ENCODE data around the gene SDK2.
"Not testable (repeated sequence)": the region's sequence is repeated elsewhere in the genome, so short reads cannot be mapped to it uniquely, and the experiment has no call there.

The SDK2 gene

DNA sequence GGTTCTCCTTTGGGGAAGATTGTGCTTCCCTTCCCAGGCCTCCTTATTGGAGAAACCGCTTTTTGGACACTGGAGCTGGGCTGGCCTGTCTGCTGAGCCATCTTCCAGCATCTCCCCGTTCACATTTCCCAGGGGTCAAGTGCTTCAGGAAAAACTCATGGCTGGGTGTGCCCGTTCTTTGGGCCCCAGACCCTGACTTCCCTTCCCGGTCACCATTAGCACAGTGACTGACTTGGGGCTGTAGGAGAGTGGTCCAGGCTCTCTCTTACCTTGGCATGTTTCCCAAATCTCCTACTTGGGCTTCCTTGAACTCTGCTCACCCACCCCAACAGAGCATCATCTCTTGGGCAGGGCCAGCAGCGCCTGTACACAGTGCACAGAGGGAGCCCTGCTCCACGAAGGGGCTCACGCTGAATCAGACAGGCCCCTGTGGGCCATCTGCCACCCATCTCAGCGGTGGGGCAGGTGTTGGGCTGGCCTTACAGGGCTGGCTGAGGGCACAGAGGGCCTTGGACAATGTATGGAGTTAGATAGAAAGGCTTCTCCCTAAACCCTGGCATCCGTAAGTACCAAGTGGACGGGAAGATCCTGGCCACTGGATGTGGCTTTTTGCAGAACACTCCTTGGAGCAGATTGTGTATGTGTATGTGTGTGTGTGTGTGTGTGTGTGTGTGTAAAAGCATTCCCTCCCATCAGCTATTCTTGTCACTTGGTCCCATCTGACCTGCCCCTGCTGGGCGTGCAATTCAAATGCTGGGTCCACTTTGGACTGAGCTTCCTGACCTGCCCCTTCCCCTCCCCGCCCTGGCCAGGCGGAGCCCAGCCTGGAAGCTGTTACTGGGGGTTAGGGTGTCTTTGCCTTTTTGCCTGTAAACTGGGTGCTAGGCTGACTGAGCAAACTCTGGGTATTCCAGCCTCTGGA lies 307.6 kb downstream of the SDK2 start:
- TF ChIP-seq, protein P1, sequence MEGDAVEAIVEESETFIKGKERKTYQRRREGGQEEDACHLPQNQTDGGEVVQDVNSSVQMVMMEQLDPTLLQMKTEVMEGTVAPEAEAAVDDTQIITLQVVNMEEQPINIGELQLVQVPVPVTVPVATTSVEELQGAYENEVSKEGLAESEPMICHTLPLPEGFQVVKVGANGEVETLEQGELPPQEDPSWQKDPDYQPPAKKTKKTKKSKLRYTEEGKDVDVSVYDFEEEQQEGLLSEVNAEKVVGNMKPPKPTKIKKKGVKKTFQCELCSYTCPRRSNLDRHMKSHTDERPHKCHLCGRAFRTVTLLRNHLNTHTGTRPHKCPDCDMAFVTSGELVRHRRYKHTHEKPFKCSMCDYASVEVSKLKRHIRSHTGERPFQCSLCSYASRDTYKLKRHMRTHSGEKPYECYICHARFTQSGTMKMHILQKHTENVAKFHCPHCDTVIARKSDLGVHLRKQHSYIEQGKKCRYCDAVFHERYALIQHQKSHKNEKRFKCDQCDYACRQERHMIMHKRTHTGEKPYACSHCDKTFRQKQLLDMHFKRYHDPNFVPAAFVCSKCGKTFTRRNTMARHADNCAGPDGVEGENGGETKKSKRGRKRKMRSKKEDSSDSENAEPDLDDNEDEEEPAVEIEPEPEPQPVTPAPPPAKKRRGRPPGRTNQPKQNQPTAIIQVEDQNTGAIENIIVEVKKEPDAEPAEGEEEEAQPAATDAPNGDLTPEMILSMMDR (IDR thresholded peaks at IDR 0.05; ENCODE audit: low read depth, low read length), result no peak
- no peak for DNase-seq (ENCODE audit: extremely low read depth, low read depth)

- no peak for DNase-seq (ENCODE audit: extremely low read depth, low read depth)
- TF ChIP-seq, protein P1 (IDR thresholded peaks at IDR 0.05; ENCODE audit: low read depth, low read length), result no peak
Measured at GRCh38 chr17:73335591-73336407, 308.4 kb downstream of the SDK2 start.

DNA sequence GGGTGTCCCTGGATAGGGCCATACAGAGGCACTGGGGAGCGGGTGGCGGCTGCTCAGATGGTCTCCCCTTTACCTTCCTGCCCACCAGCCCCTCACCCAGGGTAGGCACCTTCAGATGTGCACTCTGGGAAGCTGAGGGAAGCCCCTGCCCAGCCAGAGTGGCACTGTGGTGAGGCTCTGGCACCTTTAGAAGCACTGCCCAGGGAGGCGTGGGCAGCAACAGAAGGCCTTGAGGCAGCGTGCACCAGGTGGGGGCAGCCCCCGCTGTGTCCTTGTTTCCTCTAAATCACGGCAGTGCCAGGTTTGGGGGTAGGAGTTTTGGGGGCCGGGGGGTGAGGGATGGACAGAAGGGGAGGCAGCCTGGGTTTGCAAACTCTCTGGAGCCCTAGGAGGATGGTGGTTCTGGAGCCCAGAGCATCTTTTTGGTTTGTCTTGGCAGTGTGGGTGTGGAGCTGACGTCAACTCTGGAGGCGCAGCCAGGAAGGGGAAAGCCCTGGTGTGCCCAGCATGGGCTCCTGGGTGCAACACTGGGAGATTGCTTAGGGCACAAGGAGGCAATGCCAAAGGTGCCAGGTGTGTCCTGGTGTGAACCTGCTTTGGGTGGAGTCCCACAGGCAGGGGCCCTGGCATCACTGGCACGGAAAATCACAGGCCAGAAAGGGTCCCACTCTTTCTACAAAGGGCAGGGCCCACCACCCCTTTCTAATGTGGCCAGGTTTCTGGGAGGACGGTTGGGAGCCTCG lies 309.3 kb downstream of the SDK2 start:
- TF ChIP-seq, protein P1 (IDR thresholded peaks at IDR 0.05; ENCODE audit: low read depth, low read length), result no peak
- no peak for DNase-seq (ENCODE audit: extremely low read depth, low read depth)

DNA sequence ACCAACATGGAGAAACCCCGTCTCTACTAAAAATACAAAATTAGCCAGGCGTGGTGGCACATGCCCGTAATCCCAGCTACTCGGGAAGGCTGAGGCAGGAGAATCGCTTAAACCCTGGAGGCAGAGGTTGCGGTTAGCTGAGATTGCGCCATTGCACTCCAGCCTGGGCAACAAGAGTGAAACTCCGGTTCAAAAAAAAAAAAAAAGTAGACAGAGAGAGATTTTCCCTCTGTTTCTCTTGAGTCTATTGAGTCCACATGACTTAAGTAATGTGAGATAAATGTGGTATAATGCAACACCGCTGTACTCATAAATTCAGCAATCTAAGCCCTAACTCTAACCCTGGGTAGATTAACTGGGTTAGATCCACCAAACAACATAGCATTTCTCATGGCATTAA lies 310.8 kb downstream of the SDK2 start:
- not testable (repeated sequence) for DNase-seq (ENCODE audit: extremely low read depth, low read depth)

DNA sequence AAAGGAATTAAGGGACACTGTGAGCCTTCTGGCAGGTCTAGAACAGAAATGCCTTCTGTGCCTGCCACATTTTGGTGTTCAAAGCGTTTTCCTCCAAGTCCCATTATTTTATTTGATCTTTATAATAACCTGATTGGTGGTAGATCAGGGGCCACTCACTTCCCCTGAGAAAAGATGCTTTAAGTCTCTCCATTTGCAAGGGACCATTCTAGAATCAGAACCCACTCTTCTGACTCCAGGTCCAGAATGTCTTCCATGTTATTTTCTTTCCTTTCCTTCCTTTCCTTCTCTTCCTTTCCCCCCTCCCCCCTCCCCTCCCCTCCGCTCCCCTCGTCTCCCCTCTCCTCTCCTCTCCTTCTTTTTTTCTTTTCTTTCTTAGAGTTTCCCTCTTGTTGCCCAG lies 313.2 kb downstream of the SDK2 start:
- TF ChIP-seq, protein P1 (IDR thresholded peaks at IDR 0.05; ENCODE audit: low read depth, low read length), result no peak
- no peak for DNase-seq (ENCODE audit: extremely low read depth, low read depth)

- DNase-seq (ENCODE audit: extremely low read depth, low read depth), result no peak
- TF ChIP-seq, protein P1 (IDR thresholded peaks at IDR 0.05; ENCODE audit: low read depth, low read length), result no peak
Measured at GRCh38 chr17:73327676-73328075, 316.6 kb downstream of the SDK2 start.

GRCh38 chr17:73325527-73325842 lies 318.8 kb downstream of the SDK2 start:
- peak; percentile 85 for DNase-seq (ENCODE audit: extremely low read depth, low read depth)
- TF ChIP-seq, protein P1 (IDR thresholded peaks at IDR 0.05; ENCODE audit: low read depth, low read length), result peak; percentile 52
